OCI-LY1 (cell line): ENCODE results near the gene DMTF1.

Experiments used
- EZH2 ChIP-seq: fragments of 200-600 bp; sonication (generic), shearing (Covaris generic); IDR thresholded peaks from 2 replicates; pipeline ENCODE4 v1.8.0; 2017; ENCODE audit warnings: borderline replicate concordance, mixed run types, mild to moderate bottlenecking, antibody characterized with exemption, low read length, moderate library complexity, mixed read lengths
- TF ChIP-seq, protein P1 (sequence below): fragments of 200-600 bp; sonication (generic), shearing (Covaris generic); IDR thresholded peaks from 2 replicates; pipeline ENCODE4 v1.5.1; 2017; ENCODE audit warnings: mild to moderate bottlenecking, antibody characterized with exemption, low read length, moderate library complexity, mixed read lengths

DNA sequence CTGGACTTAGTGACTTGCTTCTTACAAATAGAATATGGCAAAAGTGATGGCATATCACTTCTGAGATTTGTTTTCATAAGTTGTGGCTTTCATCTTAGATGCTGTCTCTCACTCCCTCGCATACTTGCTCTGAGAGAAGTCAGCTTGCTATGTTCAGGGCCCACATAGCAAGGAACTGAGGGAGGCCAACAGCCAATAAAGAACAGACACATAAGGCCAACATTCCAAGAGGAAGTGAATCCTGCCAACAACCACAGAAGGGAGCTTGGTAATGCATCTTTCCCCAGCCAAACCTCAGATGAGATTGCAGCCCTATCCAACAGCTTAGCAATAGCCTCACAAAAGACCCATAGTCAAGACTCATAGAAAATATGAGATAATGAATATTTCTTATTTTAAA is 39.2 kb upstream of the DMTF1 start:
- TF ChIP-seq, protein P1, sequence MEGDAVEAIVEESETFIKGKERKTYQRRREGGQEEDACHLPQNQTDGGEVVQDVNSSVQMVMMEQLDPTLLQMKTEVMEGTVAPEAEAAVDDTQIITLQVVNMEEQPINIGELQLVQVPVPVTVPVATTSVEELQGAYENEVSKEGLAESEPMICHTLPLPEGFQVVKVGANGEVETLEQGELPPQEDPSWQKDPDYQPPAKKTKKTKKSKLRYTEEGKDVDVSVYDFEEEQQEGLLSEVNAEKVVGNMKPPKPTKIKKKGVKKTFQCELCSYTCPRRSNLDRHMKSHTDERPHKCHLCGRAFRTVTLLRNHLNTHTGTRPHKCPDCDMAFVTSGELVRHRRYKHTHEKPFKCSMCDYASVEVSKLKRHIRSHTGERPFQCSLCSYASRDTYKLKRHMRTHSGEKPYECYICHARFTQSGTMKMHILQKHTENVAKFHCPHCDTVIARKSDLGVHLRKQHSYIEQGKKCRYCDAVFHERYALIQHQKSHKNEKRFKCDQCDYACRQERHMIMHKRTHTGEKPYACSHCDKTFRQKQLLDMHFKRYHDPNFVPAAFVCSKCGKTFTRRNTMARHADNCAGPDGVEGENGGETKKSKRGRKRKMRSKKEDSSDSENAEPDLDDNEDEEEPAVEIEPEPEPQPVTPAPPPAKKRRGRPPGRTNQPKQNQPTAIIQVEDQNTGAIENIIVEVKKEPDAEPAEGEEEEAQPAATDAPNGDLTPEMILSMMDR = no peak
- no peak for TF ChIP-seq EZH2
